AG09319 (cell line): ENCODE results near the gene SMAD4.

ENCODE experiments used
- DNase-seq: peaks from one replicate; pipeline ENCODE4 v3.0.0-alpha.2; 2010; ENCODE audit warnings: low read depth; ENCODE audit errors: extremely low read depth
- CTCF ChIP-seq: IDR thresholded peaks from 2 replicates; pipeline ENCODE4 v1.5.1; 2011; ENCODE audit warnings: low read depth, mild to moderate bottlenecking, inconsistent platforms, low read length, moderate library complexity

The SMAD4 gene

GRCh38 chr18:51029694-51030536 lies at the start of gene SMAD4:
Gene SMAD4, plus strand, starts transcription at chr18:51030213. Its CDS starts 16,834 bp downstream, at chr18:51047047.
- TF ChIP-seq CTCF = no peak
- peak; percentile 90 for DNase-seq

- no peak for DNase-seq
- no peak for TF ChIP-seq CTCF
These were observed 48.6 kb upstream of the SMAD4 start for GRCh38 chr18:50981381-50981780.

DNA sequence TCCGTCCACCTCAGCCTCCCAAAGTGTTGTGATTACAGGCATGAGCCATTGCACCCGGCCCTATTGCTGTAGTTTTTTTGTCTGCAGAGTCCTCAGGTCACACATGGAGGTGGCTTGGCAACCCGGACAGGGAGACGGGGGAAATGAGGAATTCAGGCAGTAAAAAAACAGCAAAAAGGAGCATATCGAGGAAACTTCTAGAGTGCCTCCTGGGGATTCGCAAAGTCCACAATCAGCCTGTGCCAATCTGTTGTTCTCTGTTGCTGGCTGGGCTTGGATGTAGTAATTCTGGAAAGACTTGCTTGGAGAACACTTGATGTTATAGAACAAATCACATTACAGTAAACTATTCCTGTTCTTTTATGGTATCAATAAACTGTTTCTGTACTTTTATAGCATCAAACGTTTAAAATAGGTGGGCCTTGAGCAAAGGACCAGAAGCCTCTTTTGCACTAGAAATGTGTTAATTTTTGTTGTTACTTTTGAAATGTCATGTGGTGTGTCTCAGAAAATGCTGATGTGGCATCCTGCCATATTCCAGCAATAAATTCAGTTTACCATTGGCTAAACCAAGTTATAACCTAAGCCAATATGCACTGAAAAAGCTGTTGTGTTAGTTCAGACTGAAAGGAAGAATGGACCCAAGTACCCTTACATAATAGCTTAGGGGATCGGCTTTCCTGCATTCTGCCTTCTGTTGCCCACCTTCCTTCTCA lies 47.8 kb upstream of the SMAD4 start:
- DNase-seq = no peak
- no peak for TF ChIP-seq CTCF

GRCh38 chr18:50982802-50983179 lies 47.2 kb upstream of the SMAD4 start:
- DNase-seq = no peak
- TF ChIP-seq CTCF = peak; percentile 8; the same call in 1 of the 2 replicates

GRCh38 chr18:50986360-50987087 lies 43.5 kb upstream of the SMAD4 start:
- no peak for TF ChIP-seq CTCF
- DNase-seq = peak; percentile 20

GRCh38 chr18:50987261-50987660 lies 42.8 kb upstream of the SMAD4 start:
- no peak for TF ChIP-seq CTCF
- DNase-seq = no peak
